Suppressor macrophage treated with lipopolysaccharide for 4 hours (primary cell): Measurements from ENCODE around the gene RNF6.

Experiments used
- DNase-seq: peaks from one replicate; pipeline ENCODE4 v3.0.0-alpha.2; 2020

Gene RNF6

DNA sequence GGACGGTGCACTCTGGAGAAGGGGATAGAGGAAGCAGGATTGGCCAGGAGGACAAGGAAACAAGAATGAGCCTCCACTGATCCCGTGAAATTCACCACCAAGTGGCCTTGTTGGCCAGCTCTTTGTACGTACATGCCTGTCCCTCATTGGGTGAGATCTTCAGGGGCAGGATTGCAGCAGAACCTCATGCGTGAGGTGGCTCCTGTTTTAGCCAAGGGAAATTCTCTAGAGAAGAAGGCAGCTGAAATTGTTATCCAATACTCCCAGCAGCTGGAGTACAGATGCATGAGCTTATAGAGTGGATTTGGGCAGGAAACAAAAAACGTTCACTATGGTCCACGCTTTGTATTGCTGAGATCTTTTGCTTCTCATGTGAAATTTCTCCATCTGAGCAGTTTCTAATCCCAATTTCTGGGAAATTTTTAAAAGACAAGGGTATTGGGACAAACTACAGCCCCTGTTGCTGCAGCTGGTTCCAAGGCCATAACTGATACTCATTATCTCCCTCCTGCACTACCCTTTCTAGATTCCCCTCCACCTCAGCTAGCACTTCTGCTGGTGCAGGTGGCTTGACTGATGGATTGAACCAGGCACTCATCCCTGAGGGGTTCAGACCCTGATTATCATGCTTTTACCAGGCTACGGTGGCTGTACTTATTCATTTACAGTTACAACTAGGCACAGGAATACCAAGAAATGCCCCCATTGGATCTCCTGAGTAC, 3.9 kb upstream of the RNF6 start:
- no peak for DNase-seq

DNA sequence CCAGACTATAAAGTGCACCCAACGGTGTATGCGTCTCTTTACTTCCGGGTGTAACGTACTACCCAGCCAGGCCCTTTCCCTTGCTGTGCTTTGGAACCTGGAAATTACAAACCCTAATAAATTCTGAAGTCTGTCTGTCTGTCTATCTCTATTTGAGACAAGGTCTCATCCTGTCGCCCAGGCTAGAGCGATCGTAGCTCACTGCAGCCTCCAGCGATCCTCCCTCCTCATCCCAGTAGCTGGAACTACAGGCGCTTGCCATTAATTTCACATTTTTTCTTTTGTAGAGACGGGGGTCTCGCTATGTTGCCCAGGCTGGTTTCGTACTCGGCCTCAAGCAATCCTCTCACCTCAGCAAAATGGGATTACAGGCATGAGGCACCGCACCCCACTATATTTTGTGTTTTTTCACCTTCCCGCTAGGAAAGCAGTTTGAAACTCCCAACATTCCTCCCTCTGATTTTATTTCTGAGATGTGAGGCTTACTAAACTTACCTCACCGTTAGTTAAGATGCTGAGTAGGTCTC, 469 bp upstream of the RNF6 start:
- no peak for DNase-seq

DNA sequence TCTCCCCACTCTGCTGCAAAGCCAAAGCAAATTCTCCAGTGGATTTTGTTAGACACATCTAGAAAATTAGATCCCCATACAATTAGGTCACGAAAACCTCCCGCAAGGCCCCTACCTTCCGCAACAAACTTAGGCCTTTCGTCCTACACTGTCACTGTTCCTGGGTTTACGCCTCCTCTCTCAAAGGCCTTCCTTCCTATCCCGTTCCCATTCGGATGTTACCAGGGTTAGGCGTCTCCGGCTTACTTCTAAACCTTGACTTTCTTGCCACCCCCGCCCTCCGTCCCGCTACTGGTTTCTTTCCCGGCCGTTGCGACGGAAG, 754 bp downstream of the RNF6 start:
- no peak for DNase-seq

DNA sequence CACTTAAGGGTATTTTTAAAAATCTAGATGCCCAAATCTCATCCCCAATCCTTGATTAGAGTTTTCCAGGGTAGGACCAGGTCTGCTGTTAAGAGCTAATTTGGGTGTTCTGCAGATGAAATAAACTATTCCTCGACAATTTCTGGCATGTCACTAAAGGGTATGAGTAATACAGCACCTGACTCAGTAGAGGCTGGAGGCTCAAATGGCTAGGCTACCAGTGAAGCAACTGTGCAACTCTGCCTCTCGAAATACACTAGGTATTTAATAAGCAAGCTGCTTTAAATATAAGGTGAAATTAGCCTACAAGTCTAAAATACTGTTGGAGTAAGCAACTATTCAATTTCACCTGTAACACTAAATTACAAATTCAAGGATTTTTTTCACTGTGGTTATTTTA, 1.5 kb downstream of the RNF6 start:
- DNase-seq: peak; percentile 58

DNA sequence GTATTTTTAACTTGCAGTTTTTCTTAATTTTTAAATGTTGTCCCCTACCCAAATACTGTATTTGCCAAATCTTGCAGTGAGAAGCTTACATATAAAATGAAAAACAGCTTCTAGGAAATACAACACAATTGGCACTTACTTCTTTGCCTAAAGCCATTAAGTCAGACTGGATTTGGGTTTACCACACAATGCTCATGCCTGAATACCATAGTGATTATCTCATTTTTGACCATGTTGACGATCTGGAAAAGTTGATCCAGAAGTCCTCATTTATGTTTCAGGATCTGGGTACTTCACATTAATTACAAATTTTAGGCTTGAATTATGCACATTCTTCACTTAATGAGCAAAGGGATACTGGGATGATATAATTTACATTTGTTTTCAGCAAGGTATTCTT, 2.4 kb downstream of the RNF6 start:
- no peak for DNase-seq

DNA sequence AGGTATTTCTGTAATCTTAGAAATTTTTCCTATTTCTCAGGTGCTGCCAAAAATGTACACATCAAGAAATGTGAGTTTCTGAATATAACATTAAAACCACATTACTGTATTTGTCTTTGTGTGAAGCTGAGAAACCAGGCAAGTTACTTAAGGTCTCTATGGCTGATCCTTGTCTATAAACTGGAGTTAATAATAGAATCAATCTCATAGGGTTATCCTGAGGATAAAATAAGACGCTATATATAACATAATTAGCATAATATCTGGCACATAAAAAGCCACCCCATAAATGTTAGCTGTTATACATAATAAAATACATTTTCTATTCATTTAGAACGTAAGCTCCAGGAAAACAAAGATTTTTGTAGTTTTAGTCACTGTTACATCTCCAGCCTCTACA, 6.1 kb downstream of the RNF6 start:
- no peak for DNase-seq

DNA sequence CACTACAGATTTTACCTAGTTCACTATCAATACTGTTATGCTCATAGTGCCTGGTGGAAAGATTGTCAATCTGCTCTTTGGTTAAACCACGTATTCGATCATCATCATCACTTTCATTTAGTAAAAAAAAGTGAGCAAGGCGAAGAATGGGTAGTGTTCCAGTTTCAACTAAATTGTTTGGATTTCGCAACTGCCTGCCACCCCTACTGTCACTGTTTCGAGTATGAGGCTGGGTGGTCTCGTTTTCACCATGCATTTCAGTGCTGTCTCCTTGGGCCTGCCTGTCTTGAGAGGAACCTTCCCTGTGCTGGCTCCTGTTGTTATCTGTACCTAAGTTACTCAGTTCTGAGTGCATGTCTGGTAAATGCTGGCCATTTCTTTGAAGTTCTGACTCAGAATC, 8.1 kb downstream of the RNF6 start:
- no peak for DNase-seq

DNA sequence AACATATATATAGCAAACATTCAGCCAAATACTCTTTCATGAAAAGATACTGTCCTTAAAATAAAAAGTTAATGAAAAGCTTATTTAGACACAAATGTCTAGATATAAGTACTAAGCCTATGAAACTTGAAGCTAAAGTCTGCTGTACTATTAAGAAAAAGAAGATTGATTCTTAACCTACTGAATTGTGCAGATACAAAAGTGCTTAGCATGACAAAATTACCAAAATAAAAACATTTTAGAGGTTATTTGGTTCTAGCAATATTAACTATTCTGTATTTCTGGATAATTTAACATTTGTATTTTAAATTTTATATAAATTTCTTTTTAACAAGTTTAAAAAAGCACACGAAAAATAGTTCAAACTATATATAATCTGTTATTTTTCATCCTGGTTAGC, 8.8 kb downstream of the RNF6 start:
- DNase-seq: no peak

DNA sequence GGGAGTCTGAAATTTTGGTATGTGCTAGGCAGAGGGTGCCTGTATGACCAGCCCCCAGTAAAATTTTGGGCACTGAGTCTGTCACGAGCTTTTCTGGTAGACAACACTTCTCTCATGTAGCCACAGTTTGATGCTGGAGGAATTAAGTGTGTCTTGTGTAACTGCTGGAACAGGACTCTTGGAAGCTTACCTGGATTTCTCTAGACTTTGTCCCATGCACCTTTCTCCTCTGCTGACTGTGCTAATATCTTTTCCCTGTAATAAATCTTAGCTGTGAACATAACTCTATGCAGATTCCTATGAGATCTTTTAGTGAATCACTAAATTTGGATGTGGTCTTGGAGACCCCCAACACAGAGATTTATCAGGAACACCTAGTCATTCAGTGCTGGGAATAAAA, 13.8 kb downstream of the RNF6 start:
- no peak for DNase-seq

DNA sequence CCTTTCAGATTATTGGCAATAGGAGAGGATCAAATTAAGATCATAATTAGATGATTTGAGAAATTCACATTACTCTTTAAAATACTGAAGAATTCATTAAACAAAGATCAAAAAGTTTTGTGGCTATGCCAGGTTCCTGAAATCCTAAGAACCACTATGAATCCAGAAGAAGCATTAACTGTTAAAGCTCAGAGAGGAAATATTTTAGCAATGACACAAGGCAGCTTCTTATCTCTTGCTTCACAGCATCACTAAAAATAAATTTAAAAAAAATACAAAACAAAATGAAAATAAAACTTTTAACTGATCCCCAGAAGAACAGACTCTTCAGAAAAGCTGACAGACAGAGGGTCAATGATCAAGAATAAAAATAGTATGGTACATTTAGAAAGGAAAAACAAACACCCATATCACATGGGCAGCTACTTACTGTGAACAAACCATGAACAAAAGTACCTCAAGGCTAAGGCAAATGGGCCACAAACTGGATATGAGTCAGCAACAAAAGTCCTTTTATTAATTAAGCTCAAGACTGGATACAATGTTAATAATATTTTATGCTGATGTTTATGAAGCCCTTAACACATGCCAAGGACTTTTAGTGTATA, 19.6 kb downstream of the RNF6 start:
- DNase-seq: no peak

DNA sequence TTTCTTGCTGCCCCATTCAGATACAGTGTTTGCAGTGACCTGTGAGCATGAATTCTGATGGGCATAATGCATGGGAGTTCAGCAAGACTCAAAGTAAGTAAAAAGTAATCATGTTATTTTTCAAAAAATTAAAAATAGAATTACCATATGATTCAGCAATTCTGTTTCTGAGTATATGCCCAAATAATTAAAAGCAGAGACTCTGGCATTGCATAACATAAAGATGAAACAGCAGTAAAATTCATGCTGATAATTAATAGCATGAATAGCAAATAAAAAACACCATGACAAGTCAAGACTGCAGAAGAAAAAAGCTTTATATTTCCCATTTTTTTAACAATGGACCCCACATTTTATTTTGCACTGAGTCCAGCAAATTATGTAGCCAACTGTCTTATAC, 21.3 kb downstream of the RNF6 start:
- DNase-seq: no peak

DNA sequence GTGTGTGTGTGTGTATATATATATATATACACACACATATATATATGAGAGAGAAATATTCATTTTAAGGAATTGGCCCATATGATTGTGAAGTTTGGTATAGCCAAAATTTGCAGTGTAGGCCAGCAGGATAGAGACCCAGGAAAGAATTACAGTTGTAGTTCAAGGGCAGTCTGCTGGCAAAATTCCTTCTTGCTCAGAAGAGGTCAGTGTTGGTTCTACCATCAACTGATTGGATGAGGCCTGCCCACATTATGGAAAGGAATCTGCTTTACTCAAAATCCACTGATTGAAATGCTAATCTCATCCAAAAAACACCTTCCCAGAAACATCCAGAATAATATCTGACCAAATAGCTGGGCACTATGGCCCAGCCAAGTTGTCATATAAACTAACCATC, 24.0 kb downstream of the RNF6 start:
- no peak for DNase-seq

DNA sequence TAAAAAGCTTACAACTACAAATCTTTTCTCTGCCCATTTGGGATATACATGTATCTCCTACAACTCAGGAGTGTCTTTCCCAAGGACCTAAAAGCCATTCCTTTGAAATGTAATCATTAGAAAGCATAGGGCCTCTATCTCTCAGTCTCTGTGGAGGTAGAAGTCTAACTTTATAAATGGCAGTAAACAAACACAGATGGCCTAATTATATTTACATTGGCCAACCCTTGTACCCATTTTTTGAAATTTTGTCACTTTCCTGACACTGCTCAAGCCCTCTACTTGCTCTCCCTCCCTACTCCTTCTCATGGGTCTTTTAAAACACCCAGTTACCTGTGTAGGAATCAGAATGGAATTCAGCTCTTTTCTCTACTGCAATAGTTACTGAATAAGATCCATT, 24.8 kb downstream of the RNF6 start:
- DNase-seq: no peak

DNA sequence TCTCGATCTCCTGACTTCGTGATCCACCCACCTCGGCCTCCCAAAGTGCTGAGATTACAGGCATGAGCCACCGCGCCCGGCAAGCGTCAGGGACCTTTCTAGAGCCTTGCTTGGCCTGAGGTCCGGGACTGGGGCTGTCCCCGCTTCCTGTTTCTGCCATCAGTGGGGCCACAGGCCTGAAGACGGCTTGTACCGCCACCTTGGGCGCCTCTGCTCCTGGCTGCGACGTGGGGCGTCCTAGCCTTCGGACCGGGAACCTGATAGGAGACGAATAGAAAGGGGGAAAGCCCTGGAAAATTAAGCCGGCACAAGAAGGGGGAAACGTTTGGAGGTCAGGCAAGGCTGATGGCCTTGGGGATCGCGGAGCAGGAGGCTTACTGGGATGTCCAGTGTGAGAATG, 35.1 kb downstream of the RNF6 start:
- peak; percentile 17 for DNase-seq

DNA sequence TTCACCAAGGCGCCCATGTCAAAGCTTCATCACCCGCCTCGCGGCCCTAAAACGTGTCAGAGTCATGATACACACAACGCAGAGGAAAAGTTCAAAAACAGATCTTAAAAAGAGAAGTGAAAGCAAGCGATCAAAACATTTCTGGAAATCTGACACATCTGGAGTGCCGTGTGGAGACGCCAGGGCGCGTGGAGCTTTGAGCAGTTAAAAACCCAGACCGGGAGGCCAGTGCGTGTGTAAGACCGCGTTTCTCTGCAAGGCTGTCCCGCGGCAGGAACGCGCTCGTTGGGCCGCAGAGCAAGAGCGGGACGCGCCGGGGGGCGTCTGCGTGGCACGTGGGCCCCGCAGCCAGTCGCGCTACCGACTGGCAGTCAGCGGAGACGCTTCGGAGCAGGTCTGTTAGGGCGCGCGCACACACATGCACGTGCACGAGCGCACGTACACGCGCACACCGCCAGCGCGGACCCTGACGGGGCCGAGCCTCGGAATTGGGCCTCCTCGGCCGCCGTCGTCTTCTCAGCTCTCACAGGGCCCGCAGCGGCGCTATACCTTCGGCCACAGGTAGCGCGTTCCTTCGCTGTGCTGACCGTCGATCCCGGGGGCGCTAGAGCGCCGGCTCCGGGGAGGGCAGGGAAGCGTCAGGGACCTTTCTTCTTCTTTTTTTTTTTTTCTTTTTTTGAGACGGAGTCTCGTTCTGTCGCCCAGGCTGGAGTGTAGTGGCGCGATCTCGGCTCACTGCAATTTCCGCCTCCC, 35.8 kb downstream of the RNF6 start:
- DNase-seq: peak; percentile 94

DNA sequence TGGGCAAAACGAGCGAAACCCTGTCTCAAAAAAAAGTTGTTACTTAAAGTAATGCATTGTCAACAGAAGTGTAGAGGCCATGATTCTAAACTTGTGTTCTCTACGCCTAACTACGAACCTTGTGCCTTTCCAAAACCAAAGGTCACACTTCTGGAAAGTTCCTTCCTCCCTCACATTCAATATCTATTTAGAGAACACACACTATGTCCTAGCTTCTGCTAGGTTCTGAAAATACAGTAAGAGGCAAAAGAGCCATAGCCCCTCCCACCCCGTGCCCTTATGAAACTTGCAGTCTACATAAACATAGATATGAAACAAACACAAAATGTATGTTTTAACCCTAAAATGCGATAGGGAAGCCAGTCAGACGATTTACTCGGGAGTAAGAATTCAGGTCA, 36.4 kb downstream of the RNF6 start:
- DNase-seq: no peak

DNA sequence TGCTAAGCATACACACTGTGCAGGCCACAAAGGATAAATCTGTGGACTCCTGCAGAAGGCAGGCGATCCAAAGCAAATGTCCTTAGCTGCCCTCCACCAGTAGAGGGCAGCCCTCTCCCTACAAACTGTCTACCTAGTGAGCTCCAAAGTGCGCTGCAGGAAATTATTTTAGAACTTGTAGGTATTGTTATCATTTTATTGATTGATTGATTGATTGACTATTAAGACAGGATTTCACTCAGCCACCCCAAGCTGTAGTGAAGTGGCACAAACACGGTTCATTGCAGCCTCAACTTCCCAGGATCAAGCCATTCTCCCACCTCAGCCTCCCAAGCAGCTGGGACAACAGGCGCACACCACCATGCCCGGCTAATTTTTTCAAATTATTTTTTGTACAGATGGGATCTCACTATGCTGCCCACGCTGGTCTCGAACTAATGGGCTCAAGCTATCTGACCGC, 37.3 kb downstream of the RNF6 start:
- DNase-seq: peak; percentile 72

DNA sequence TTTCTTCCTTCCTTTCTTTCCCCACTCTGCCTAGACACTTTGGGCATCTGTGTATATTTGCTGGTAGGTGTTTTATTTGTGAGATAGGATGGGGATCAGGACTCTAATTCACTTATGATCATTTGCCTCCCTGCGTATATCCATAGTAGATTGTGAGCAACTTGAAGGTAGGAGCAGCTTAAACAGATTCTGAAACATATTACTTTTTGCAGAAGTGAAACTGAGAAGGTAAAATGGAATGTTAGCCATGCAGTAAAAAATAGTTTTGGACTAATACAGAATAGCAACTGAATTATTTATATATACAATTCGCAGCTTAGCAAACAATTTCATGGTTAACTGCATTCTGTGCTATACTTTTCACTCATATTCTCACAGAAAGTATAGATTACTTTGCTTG, 38.7 kb downstream of the RNF6 start:
- DNase-seq: no peak

DNA sequence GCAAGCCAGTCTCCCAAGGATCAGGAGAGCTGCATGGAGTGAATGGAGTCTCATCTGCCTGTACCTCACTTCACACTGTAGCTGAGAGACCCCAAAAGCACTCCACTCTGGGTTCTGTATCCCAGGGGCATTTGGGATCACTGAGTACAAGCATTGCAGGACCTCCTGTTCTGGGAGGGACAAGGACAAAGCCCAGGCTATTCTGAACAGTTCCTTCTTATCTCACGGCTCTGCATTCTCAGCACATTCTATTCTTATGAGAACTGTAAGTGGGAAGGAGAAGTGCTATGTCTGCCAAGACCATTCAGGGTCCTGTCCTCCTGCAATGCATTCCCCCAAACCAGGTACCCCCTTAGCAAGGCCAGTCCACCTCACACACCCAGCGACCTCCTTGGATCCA, 42.8 kb downstream of the RNF6 start:
- no peak for DNase-seq

DNA sequence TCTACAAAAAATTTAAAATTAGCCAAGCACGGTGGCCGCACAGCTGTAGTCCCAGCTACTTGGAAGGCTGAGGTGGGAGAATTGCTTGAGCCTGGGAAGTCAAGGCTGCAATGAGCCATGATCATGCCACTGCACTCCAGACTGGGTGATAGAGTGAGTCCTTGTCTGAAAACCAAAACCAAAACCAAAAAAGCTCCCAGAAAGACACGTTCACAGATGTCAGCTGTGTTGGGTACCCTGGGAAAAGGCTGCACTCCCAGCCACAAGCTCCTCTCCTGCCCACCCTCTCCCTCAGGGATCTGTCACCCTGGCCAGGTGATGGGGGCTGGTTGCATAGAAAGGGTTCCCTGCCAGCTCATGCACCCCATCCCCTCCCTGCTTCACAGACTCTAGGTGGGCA, 53.3 kb downstream of the RNF6 start:
- no peak for DNase-seq

DNA sequence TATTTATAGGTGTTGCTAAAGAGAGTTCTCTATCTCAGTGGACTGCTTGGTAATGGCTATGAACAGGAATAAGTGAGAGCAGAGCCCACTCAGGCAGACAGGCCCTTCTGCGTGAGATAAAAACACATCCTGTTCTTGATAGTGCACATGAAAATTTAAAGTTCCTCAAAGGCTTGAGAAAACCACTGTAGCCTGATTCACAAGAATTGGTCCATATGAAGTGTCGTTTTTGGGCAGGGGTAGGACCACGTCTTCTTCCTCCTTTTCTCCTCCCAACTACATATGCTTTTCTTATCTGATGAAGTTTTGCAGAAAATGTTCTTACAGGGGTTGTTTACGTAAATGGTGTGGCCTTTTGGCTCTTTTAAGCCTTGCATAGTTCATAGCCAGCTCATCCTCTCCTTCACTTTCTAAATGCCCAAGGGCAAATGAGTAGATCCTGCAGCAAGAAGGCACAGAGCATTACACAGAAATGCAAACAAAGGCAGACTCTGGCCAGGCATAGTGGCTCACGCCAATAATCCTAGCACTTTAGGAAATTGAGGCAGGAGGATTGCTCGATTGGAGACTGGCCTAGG, 53.8 kb downstream of the RNF6 start:
- no peak for DNase-seq

DNA sequence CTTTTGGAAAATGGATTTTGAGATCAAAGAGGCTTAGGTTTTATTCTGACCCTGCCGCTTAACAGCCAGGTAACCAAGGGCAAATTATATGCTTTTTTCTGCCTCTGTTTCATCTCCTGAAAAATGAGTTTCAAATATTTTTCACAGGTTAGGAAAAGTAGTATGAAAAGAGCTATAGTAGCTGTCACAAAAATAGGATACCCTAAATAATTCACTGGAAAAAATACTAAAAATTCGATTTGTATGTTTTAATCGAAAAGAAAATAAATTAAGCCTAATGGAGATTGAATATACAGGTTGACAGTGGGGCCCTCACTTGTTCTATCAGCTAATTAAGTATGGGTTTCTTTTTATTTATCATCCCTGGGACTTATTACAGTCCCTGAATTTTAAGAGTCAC, 58.3 kb downstream of the RNF6 start:
- no peak for DNase-seq
